GM12878 (cell line): Measurements from ENCODE around the gene TBX10. TPM values are rescaled to one million over a fixed set of nuclear protein-coding genes. Genes with fewer than 3 reads are reported as not detected.
A peak's percentile ranks its signal among the peaks of the same experiment; 100 is the strongest.

Experiments
- EED ChIP-seq: sonication (generic); IDR thresholded peaks from 2 replicates; pipeline ENCODE4 v1.6.1; 2016; ENCODE audit warnings: antibody characterized with exemption, low read depth
- ESRRA ChIP-seq: IDR thresholded peaks from 2 replicates; pipeline ENCODE4 v1.6.1; 2012; ENCODE audit warnings: mild to moderate bottlenecking, low read length, improper control_type of control experiment
- HDGF ChIP-seq: fragments of 450-650 bp; IDR thresholded peaks from 2 replicates; pipeline ENCODE4 v1.6.1; 2016; ENCODE audit warnings: antibody characterized with exemption
- MTA2 ChIP-seq: fragments of 450-650 bp; IDR thresholded peaks from 2 replicates; pipeline ENCODE4 v1.6.1; 2016; ENCODE audit warnings: low read depth, mild to moderate bottlenecking, moderate library complexity
- MYB ChIP-seq: fragments of 150-350 bp; IDR thresholded peaks from 2 replicates; pipeline ENCODE4 v1.6.1; 2014; ENCODE audit warnings: mild to moderate bottlenecking, low read depth, low read length, borderline replicate concordance
- NR2C1 ChIP-seq: fragments of 450-650 bp; IDR thresholded peaks from 2 replicates; pipeline ENCODE4 v1.6.1; 2017; ENCODE audit warnings: antibody characterized with exemption, mild to moderate bottlenecking, moderate library complexity
- POLR2A ChIP-seq: IDR thresholded peaks from 2 replicates; pipeline ENCODE4 v1.6.1; 2011; ENCODE audit warnings: low read depth, mild to moderate bottlenecking, low read length
- PRDM15 ChIP-seq: fragments of 450-650 bp; formaldehyde crosslinking; IDR thresholded peaks from 2 replicates; pipeline ENCODE4 v1.4.0; 2020; ENCODE audit warnings: mild to moderate bottlenecking, moderate library complexity
- ZBTB11 ChIP-seq: fragments of 450-650 bp; formaldehyde crosslinking; IDR thresholded peaks from 2 replicates; pipeline ENCODE4 v1.5.0; 2022; ENCODE audit warnings: mild to moderate bottlenecking, missing genetic modification characterization
- polyA plus RNA-seq, 11 experiments: library from polyadenylated mRNA; depleted of rRNA in 4 of 11; unstranded in 6 of 11; stranded (reverse) in 5 of 11; fragments of >200 nt; fragmentation: Nextera tagmentation in 4 of 11; fragmentation: Illumina TruSeq in 1 of 11; extraction: Ambion mirVana in 4 of 11; extraction: Trizol in 1 of 11; gene quantifications; 1 replicate in 1 of 11; 2 replicates in 10 of 11; pipeline versions ENCODE4 v1.2.1 to v1.2.3, GENCODE V29; 2011 to 2016; ENCODE audit warnings: inconsistent platforms in 2 of 11, missing spikeins in 2 of 11, low read depth in 1 of 11
- total RNA-seq, 4 experiments: library from RNA; depleted of rRNA in 3 of 4; stranded (reverse); fragments of >200 nt in 3 of 4; fragmentation: Illumina TruSeq in 1 of 4; extraction: Trizol in 1 of 4; gene quantifications; 2 replicates each; pipeline versions ENCODE4 v1.2.1 to v1.2.3, GENCODE V29; 2013 to 2021
- TF ChIP-seq, protein P1 (sequence below): IDR thresholded peaks from 2 replicates; pipeline ENCODE4 v1.6.1; 2012; ENCODE audit warnings: low read depth, low read length, improper control_type of control experiment
- TF ChIP-seq, protein P2 (sequence below): IDR thresholded peaks from 2 replicates; pipeline ENCODE4 v1.6.1; 2012; ENCODE audit warnings: improper control_type of control experiment, low read depth, low read length; ENCODE audit not compliant: insufficient replicate concordance
- TF ChIP-seq, protein P3 (sequence below): IDR thresholded peaks from 2 replicates; pipeline ENCODE4 v1.6.1; 2011; ENCODE audit warnings: mild to moderate bottlenecking, low read depth, low read length, moderate library complexity; ENCODE audit not compliant: insufficient replicate concordance

TBX10 gene
- total and polyA plus RNA-seq, 10 of the 15 experiments (the other 5 are each of a cell fraction or from before 2014, with no cell fraction given), result 0.10 to 0.44 (median 0.20) TPM; not detected in 4

- no peak for TF ChIP-seq PRDM15 (CRISPR knock-in tag)
- TF ChIP-seq MTA2, result no peak
- TF ChIP-seq EED, result no peak
- peak; percentile 58; the same call in 1 of the 2 replicates for TF ChIP-seq POLR2A
- no peak for TF ChIP-seq MYB
- TF ChIP-seq, protein P1, sequence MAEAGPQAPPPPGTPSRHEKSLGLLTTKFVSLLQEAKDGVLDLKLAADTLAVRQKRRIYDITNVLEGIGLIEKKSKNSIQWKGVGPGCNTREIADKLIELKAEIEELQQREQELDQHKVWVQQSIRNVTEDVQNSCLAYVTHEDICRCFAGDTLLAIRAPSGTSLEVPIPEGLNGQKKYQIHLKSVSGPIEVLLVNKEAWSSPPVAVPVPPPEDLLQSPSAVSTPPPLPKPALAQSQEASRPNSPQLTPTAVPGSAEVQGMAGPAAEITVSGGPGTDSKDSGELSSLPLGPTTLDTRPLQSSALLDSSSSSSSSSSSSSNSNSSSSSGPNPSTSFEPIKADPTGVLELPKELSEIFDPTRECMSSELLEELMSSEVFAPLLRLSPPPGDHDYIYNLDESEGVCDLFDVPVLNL, result no peak
- no peak for TF ChIP-seq ZBTB11 (CRISPR knock-in tag)
- TF ChIP-seq, protein P2, sequence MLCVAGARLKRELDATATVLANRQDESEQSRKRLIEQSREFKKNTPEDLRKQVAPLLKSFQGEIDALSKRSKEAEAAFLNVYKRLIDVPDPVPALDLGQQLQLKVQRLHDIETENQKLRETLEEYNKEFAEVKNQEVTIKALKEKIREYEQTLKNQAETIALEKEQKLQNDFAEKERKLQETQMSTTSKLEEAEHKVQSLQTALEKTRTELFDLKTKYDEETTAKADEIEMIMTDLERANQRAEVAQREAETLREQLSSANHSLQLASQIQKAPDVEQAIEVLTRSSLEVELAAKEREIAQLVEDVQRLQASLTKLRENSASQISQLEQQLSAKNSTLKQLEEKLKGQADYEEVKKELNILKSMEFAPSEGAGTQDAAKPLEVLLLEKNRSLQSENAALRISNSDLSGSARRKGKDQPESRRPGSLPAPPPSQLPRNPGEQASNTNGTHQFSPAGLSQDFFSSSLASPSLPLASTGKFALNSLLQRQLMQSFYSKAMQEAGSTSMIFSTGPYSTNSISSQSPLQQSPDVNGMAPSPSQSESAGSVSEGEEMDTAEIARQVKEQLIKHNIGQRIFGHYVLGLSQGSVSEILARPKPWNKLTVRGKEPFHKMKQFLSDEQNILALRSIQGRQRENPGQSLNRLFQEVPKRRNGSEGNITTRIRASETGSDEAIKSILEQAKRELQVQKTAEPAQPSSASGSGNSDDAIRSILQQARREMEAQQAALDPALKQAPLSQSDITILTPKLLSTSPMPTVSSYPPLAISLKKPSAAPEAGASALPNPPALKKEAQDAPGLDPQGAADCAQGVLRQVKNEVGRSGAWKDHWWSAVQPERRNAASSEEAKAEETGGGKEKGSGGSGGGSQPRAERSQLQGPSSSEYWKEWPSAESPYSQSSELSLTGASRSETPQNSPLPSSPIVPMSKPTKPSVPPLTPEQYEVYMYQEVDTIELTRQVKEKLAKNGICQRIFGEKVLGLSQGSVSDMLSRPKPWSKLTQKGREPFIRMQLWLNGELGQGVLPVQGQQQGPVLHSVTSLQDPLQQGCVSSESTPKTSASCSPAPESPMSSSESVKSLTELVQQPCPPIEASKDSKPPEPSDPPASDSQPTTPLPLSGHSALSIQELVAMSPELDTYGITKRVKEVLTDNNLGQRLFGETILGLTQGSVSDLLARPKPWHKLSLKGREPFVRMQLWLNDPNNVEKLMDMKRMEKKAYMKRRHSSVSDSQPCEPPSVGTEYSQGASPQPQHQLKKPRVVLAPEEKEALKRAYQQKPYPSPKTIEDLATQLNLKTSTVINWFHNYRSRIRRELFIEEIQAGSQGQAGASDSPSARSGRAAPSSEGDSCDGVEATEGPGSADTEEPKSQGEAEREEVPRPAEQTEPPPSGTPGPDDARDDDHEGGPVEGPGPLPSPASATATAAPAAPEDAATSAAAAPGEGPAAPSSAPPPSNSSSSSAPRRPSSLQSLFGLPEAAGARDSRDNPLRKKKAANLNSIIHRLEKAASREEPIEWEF, result no peak
- TF ChIP-seq HDGF, result peak; percentile 76
- no peak for TF ChIP-seq NR2C1
- no peak for TF ChIP-seq ESRRA
- TF ChIP-seq, protein P3, sequence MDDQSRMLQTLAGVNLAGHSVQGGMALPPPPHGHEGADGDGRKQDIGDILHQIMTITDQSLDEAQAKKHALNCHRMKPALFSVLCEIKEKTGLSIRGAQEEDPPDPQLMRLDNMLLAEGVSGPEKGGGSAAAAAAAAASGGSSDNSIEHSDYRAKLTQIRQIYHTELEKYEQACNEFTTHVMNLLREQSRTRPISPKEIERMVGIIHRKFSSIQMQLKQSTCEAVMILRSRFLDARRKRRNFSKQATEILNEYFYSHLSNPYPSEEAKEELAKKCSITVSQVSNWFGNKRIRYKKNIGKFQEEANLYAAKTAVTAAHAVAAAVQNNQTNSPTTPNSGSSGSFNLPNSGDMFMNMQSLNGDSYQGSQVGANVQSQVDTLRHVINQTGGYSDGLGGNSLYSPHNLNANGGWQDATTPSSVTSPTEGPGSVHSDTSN, result peak; percentile 45
Measured at GRCh38 chr11:67649634-67650510, 10.3 kb upstream of the TBX10 start (continued).
